Heart left ventricle (tissue), 13 donors: ENCODE measurements around the gene QRSL1.

ENCODE experiments used
- CTCF ChIP-seq, 12 donors: fragments of 200-600 bp; sonication (generic) in 4 of 12; IDR thresholded peaks; one replicate each; pipeline versions ENCODE4 v1.5.0 to v1.8.0; 2018 to 2022; ENCODE audit warnings: antibody characterized with exemption in 12 of 12, mild to moderate bottlenecking in 5 of 12
- POLR2A ChIP-seq, 2 donors: fragments of 450-650 bp; IDR thresholded peaks; one replicate each; pipeline ENCODE4 v1.6.1; 2017; ENCODE audit warnings: antibody characterized with exemption in 2 of 2, mild to moderate bottlenecking in 2 of 2, moderate library complexity in 2 of 2
- donor health status: ischemic (EF 13 %, LVEDD 7.1; RV severe dilation, severe dysfunction).
- donor health status: DM: no; HTN: yes; CAD: no.
- donor health status: DM: no; HTN: no; CAD: no.
- donor health status: ischemic (EF 25% LVEDD 6.9; RV normal size, moderate dysfunction).
- donor health status: ischemic (EF 25% LVEDD 5.7; RV mildly dilated, moderate dysfunction).
- donor health status: ischemic (EF 35%, LVEDD 5.7; RV mildly dilated, moderate dysfunction).
- donor health status: nonischemic (EF 11% LVEDD 7.7; RV severe dilation, severe dysfunction).
- donor health status: DM: yes; HTN: yes; CAD: no.
- donor health status: PGD.
- donor health status: ischemic (EF 29% LVEDD 5.4; RV normal size, mild dysfunction).
- donor health status: nonischemic (EF 23%, LVEDD 6.1; RV moderate dilation, normal function).

- TF ChIP-seq CTCF (IDR thresholded peaks at IDR 0.05) (no peak), POLR2A (IDR thresholded peaks at IDR 0.05) (no peak)
Observed at GRCh38 chr6:106702046-106702445, 72.7 kb downstream of the QRSL1 start.
